Hepatocyte (in vitro differentiated cells): Measurements from ENCODE around the gene RABEP2.

Experiments used
- EZH2 ChIP-seq: fragments of 200-600 bp; sonication (generic); IDR thresholded peaks from 2 replicates; pipeline ENCODE4 v1.6.1; 2016; ENCODE audit warnings: antibody characterized with exemption, mild to moderate bottlenecking, borderline replicate concordance
- EZH2phosphoT487 ChIP-seq: fragments of 200-600 bp; sonication (generic); IDR thresholded peaks from one replicate; pipeline ENCODE4 v1.6.1; 2018; ENCODE audit warnings: antibody characterized with exemption, mild to moderate bottlenecking, low read depth, moderate library complexity; ENCODE audit not compliant: unreplicated experiment, severe bottlenecking
- TF ChIP-seq, protein P1 (sequence below): fragments of 200-600 bp; sonication (generic); IDR thresholded peaks from 2 replicates; pipeline ENCODE4 v1.5.1; 2016; ENCODE audit warnings: antibody characterized with exemption, mild to moderate bottlenecking; ENCODE audit not compliant: poor library complexity

DNA sequence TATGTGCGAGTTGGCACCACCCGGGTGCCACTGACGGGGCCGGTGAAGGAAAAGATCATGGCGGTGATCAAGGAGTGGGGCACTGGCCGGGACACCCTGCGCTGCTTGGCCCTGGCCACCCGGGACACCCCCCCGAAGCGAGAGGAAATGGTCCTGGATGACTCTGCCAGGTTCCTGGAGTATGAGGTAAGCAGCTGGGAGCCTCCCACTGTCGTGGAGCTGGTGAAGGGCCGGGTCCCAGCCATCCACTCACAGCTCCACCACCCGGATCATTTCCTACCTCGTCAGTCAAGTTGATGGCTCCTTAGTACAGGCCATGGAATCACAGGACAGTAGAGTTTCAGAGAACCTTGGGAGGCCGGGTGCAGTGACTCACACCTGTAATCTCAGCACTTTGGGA, 26.8 kb downstream of the RABEP2 start:
- TF ChIP-seq, protein P1, sequence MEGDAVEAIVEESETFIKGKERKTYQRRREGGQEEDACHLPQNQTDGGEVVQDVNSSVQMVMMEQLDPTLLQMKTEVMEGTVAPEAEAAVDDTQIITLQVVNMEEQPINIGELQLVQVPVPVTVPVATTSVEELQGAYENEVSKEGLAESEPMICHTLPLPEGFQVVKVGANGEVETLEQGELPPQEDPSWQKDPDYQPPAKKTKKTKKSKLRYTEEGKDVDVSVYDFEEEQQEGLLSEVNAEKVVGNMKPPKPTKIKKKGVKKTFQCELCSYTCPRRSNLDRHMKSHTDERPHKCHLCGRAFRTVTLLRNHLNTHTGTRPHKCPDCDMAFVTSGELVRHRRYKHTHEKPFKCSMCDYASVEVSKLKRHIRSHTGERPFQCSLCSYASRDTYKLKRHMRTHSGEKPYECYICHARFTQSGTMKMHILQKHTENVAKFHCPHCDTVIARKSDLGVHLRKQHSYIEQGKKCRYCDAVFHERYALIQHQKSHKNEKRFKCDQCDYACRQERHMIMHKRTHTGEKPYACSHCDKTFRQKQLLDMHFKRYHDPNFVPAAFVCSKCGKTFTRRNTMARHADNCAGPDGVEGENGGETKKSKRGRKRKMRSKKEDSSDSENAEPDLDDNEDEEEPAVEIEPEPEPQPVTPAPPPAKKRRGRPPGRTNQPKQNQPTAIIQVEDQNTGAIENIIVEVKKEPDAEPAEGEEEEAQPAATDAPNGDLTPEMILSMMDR, result no peak
- TF ChIP-seq EZH2phosphoT487, result no peak
- no peak for TF ChIP-seq EZH2
